GM12878 (cell line): Measurements from ENCODE around the gene ATP2A3. TPM values are rescaled to one million over a fixed set of nuclear protein-coding genes. Genes with fewer than 3 reads are reported as not detected.

Source experiments
- CHD1 ChIP-seq: IDR thresholded peaks from 2 replicates; pipeline ENCODE4 v1.6.1; 2012; ENCODE audit warnings: low read depth, low read length, improper control_type of control experiment
- CHD2 ChIP-seq: IDR thresholded peaks from 2 replicates; pipeline ENCODE4 v1.6.1; 2011; ENCODE audit warnings: low read depth, low read length, improper control_type of control experiment, borderline replicate concordance
- CREB1 ChIP-seq: IDR thresholded peaks from 2 replicates; pipeline ENCODE4 v1.6.1; 2012; ENCODE audit warnings: low read depth, mild to moderate bottlenecking, inconsistent platforms
- ETV6 ChIP-seq, 2 experiments: fragments of 450-650 bp in 1 of 2; IDR thresholded peaks in 1 of 2; conservative IDR thresholded peaks in 1 of 2; 2 replicates each; pipeline ENCODE4 v1.6.1; 2014; ENCODE audit warnings: antibody characterized with exemption in 1 of 2, borderline replicate concordance in 1 of 2, low read depth in 1 of 2, mild to moderate bottlenecking in 1 of 2, moderate library complexity in 1 of 2
- FOXM1 ChIP-seq: IDR thresholded peaks from 2 replicates; pipeline ENCODE4 v1.6.1; 2012; ENCODE audit warnings: low read depth, mild to moderate bottlenecking, inconsistent platforms, low read length, moderate library complexity
- KDM1A ChIP-seq: fragments of 200-600 bp; sonication (generic); IDR thresholded peaks from 2 replicates; pipeline ENCODE4 v1.6.1; 2016; ENCODE audit warnings: borderline replicate concordance
- MEF2B ChIP-seq: fragments of 450-650 bp; IDR thresholded peaks from 2 replicates; pipeline ENCODE4 v1.6.1; 2018; ENCODE audit warnings: mild to moderate bottlenecking, moderate library complexity; ENCODE audit not compliant: partially characterized antibody, poor library complexity, severe bottlenecking
- NR2C1 ChIP-seq: fragments of 450-650 bp; IDR thresholded peaks from 2 replicates; pipeline ENCODE4 v1.6.1; 2017; ENCODE audit warnings: antibody characterized with exemption, mild to moderate bottlenecking, moderate library complexity
- POLR2AphosphoS2 ChIP-seq: IDR thresholded peaks from 2 replicates; pipeline ENCODE4 v1.6.1; 2011; ENCODE audit warnings: low read depth, mild to moderate bottlenecking, low read length, improper control_type of control experiment, moderate library complexity
- SMARCA5 ChIP-seq: fragments of 450-650 bp; IDR thresholded peaks from 2 replicates; pipeline ENCODE4 v1.6.1; 2017; ENCODE audit warnings: mild to moderate bottlenecking
- ZNF274 ChIP-seq: IDR thresholded peaks from one replicate; pipeline ENCODE4 v1.8.0; 2011; ENCODE audit not compliant: insufficient read length, insufficient read depth
- polyA plus RNA-seq, 11 experiments: library from polyadenylated mRNA; depleted of rRNA in 4 of 11; unstranded in 6 of 11; stranded (reverse) in 5 of 11; fragments of >200 nt; fragmentation: Nextera tagmentation in 4 of 11; fragmentation: Illumina TruSeq in 1 of 11; extraction: Ambion mirVana in 4 of 11; extraction: Trizol in 1 of 11; gene quantifications; 1 replicate in 1 of 11; 2 replicates in 10 of 11; pipeline versions ENCODE4 v1.2.1 to v1.2.3, GENCODE V29; 2011 to 2016; ENCODE audit warnings: inconsistent platforms in 2 of 11, missing spikeins in 2 of 11, low read depth in 1 of 11
- total RNA-seq, 4 experiments: library from RNA; depleted of rRNA in 3 of 4; stranded (reverse); fragments of >200 nt in 3 of 4; fragmentation: Illumina TruSeq in 1 of 4; extraction: Trizol in 1 of 4; gene quantifications; 2 replicates each; pipeline versions ENCODE4 v1.2.1 to v1.2.3, GENCODE V29; 2013 to 2021
- TF ChIP-seq, protein P1 (sequence below): fragments of 450-650 bp; IDR thresholded peaks from 2 replicates; pipeline ENCODE4 v1.6.1; 2016; ENCODE audit warnings: mild to moderate bottlenecking
- TF ChIP-seq, protein P2 (sequence below): fragments of 450-650 bp; formaldehyde crosslinking; IDR thresholded peaks from 2 replicates; pipeline ENCODE4 v1.4.0; 2020; ENCODE audit warnings: mild to moderate bottlenecking, moderate library complexity

The ATP2A3 gene
- total and polyA plus RNA-seq, 10 of the 15 experiments (the other 5 are each of a cell fraction or from before 2014, with no cell fraction given), result 1.0 to 99.2 (median 37.9) TPM

DNA sequence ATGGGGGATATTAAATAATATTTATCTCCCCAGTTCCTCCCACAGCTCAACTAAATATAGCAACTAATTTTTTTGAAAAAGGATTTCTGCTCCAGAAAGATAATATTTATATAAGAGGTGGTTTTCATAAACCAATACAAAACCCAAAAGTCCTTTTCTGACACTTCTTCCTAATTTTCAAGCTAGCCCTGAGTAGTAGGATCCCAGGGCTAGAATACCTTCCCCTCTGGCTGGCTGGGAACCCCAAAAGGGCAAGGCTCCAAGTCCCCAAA is 1.3 kb downstream of the ATP2A3 start (continued):
- TF ChIP-seq, protein P1, sequence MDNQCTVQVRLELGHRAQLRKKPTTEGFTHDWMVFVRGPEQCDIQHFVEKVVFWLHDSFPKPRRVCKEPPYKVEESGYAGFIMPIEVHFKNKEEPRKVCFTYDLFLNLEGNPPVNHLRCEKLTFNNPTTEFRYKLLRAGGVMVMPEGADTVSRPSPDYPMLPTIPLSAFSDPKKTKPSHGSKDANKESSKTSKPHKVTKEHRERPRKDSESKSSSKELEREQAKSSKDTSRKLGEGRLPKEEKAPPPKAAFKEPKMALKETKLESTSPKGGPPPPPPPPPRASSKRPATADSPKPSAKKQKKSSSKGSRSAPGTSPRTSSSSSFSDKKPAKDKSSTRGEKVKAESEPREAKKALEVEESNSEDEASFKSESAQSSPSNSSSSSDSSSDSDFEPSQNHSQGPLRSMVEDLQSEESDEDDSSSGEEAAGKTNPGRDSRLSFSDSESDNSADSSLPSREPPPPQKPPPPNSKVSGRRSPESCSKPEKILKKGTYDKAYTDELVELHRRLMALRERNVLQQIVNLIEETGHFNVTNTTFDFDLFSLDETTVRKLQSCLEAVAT, result no peak
- TF ChIP-seq CREB1 (no peak), ETV6 (conservative IDR thresholded peaks at IDR 0.05 in 1 of 2, IDR thresholded peaks at IDR 0.05 in 1 of 2; ENCODE audit: borderline replicate concordance in 1 of 2, low read depth in 1 of 2) (no peak), CHD2 (no peak), NR2C1 (no peak), POLR2AphosphoS2 (no peak), MEF2B (no peak), FOXM1 (no peak), SMARCA5 (no peak), CHD1 (no peak), KDM1A (no peak), ZNF274 (no peak)
- TF ChIP-seq, protein P2, sequence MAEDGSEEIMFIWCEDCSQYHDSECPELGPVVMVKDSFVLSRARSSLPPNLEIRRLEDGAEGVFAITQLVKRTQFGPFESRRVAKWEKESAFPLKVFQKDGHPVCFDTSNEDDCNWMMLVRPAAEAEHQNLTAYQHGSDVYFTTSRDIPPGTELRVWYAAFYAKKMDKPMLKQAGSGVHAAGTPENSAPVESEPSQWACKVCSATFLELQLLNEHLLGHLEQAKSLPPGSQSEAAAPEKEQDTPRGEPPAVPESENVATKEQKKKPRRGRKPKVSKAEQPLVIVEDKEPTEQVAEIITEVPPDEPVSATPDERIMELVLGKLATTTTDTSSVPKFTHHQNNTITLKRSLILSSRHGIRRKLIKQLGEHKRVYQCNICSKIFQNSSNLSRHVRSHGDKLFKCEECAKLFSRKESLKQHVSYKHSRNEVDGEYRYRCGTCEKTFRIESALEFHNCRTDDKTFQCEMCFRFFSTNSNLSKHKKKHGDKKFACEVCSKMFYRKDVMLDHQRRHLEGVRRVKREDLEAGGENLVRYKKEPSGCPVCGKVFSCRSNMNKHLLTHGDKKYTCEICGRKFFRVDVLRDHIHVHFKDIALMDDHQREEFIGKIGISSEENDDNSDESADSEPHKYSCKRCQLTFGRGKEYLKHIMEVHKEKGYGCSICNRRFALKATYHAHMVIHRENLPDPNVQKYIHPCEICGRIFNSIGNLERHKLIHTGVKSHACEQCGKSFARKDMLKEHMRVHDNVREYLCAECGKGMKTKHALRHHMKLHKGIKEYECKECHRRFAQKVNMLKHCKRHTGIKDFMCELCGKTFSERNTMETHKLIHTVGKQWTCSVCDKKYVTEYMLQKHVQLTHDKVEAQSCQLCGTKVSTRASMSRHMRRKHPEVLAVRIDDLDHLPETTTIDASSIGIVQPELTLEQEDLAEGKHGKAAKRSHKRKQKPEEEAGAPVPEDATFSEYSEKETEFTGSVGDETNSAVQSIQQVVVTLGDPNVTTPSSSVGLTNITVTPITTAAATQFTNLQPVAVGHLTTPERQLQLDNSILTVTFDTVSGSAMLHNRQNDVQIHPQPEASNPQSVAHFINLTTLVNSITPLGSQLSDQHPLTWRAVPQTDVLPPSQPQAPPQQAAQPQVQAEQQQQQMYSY (CRISPR knock-in tag), result no peak
